Measurements from ENCODE around the gene DRAP1. TPM values are rescaled to one million over a fixed set of nuclear protein-coding genes. Genes with fewer than 3 reads are reported as not detected.

DRAP1 gene
- total RNA-seq, 4 donors from 2014 or later, result 64.5 to 134 (median 93.3) TPM

DNA sequence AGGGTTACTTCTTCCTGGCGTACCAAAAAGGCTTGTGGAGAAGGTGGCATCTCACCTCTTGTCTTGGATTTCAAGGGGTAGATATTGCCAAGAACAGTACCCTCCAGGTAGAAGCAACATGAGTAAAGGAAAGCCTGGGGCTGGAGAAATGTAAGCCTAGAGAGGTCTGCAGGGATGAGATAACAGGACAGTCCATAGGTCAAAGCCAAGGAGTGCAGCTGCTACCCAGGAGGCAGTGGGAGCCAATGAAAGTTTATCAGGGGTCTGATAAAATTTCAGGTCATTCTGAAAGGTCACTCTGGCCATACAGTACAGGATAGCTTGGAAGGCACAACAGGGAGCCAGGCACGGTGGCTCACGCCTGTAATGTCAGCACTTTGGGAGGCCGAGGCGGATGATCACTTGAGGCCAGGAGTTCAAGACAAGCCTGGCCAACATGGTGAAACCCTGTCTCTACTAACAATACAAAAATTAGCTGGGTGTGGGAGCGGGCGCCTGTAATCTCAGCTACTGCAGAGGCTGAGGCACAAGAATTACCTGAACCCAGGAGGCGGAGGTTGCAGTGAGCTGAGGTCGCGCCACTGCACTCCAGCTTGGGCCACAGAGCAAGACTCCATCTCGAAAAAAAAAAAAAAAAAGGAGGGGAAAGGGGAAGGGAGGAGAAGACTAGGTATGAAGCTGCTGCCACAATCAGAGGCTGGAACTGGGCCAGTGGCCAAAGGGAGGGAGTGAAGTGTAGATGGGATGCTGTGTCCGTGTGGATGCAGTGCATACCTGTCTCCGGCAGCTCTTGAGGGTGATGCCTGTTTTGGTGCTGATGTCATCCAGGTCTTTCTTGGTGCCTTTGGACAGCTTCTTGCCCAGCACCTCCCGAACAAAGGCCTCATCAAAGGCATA, 32.2 kb upstream of the DRAP1 start:
- Histone ChIP-seq H3K4me1 (peaks cover 0 to 55% (median 32%) of the 10 kb centered on the region in 4 donors), H3K27ac (peak overlapping the region in 3 of 4 donors; percentile 92 to 99 (median 98)), H3K36me3 (peaks cover 0 to 49% (median 0%) of the 10 kb centered on the region in 3 donors), H3K4me3 (peak overlapping the region in 2 of 4 donors; percentile 67 to 93), H3K27me3 (no peaks in the 10 kb centered on the region), H3K9me3 (no peaks in the 10 kb centered on the region)
- 76 to 77% methylated on average over 14 of the region's 14 CpGs for WGBS, 2 donors
- no peak for DNase-seq (ENCODE audit: low spot score in 2 of 2)
- no peak for TF ChIP-seq POLR2A (IDR thresholded peaks at IDR 0.05)
- no peak for TF ChIP-seq CTCF (IDR thresholded peaks at IDR 0.05)
- TF ChIP-seq EP300 (IDR thresholded peaks at IDR 0.05), result no peak

DNA sequence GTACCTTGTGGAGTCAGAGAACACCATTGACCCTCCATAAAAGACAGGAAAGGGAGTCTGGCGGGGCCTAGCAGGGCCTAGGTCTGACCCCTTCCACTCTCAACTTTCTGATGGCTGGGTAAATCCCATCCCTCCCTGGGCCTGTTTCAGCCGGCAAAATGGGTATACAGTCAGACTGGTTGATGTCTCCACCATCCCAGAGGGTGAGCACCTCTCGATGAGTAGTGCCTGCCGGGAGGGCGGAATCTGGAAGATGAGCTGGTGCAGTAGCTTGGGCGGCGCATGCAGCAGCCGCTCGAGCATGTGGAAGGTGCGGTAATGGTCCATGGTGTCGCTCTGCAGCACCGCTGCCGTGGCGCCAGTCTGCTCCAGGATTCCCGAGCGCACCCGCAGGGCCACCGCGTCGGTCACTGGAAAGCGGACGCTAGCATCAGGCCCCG, 31.5 kb upstream of the DRAP1 start:
- Histone ChIP-seq H3K27me3 (no peaks in the 10 kb centered on the region), H3K4me1 (peaks cover 0 to 61% (median 38%) of the 10 kb centered on the region in 4 donors), H3K4me3 (peak overlapping the region; percentile 56 to 93 (median 74)), H3K9me3 (no peaks in the 10 kb centered on the region), H3K27ac (peak overlapping the region; percentile 92 to 99 (median 95)), H3K36me3 (peaks cover 0 to 42% (median 0%) of the 10 kb centered on the region in 3 donors)
- DNase-seq (ENCODE audit: low spot score in 2 of 2), result no peak
- TF ChIP-seq EP300 (IDR thresholded peaks at IDR 0.05) (no peak), POLR2A (IDR thresholded peaks at IDR 0.05) (no peak), CTCF (IDR thresholded peaks at IDR 0.05) (no peak)
- whole genome bisulfite sequencing, 2 donors, result 0 to 2% methylated on average over 23 of the region's 23 CpGs

- peak within 1 kb of the TSS; percentile 92 to 99 (median 95) for H3K27ac ChIP-seq
- TF ChIP-seq EP300 (IDR thresholded peaks at IDR 0.05) (peak; percentile 91 to 95), POLR2A (IDR thresholded peaks at IDR 0.05) (peak; percentile 89 to 93), CTCF (IDR thresholded peaks at IDR 0.05) (peak; percentile 79 to 99 (median 98))
- 0 to 1% methylated on average over 31 to 52 of the region's 57 CpGs for WGBS, 2 donors
- DNase-seq (ENCODE audit: low spot score in 2 of 2), result peak; percentile 94 to 96
- no peaks in the 10 kb centered on the region for H3K9me3 ChIP-seq
- H3K4me3 ChIP-seq, result peak within 1 kb of the TSS; percentile 56 to 93 (median 74)
- peaks cover 0 to 67% (median 43%) of the 10 kb centered on the region in 4 donors for H3K4me1 ChIP-seq
- H3K27me3 ChIP-seq, result no peaks in the 10 kb centered on the region
- H3K36me3 ChIP-seq, result peaks cover 0 to 37% (median 0%) of the 10 kb centered on the region in 3 donors
Observed at GRCh38 chr11:65888163-65888814, 30.9 kb upstream of the DRAP1 start, which contains the start of gene FIBP. Gene FIBP (minus strand): TSS chr11:65888471. CDS start chr11:65888418, 53 bp downstream.

DNA sequence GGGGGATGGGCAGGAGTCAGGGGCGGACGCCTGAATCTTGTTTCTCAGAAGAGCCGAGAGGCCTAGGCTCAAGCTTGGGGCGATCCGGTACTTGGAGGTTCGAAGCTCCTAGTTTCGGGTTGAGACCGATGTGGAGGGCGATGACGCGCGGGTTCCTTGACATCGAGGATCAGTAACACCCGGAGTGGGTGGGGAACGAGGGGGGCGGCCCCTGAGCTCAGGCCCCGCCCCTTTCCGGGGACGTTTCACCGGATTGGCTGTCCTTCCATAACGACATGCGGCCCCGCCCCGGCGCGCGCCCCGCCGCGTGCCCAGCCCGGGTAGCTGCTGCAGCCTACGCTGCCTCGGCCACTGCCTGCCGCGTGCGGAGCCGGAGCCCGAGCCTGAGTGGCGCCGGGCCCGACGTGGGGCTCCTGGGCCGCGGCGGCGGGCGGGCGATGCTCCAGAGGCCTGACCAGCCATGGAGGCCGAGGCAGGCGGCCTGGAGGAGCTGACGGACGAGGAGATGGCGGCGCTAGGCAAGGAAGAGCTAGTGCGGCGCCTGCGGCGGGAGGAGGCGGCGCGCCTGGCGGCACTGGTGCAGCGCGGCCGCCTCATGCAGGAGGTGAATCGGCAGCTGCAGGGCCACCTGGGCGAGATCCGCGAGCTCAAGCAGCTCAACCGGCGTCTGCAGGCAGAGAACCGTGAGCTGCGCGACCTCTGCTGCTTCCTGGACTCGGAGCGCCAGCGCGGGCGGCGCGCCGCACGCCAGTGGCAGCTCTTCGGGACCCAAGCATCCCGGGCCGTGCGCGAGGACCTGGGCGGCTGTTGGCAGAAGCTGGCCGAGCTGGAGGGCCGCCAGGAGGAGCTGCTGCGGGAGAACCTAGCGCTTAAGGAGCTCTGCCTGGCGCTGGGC, 28.7 kb upstream of the DRAP1 start, which contains the start of gene CCDC85B:
TSS of gene CCDC85B (plus strand) at position 350 of the 895 bp plus-strand sequence. CDS start at position 461, 111 bp downstream.
- peaks cover 0 to 19% (median 0%) of the 10 kb centered on the region in 3 donors for H3K36me3 ChIP-seq
- H3K4me3 ChIP-seq, result peak within 1 kb of the TSS; percentile 80 to 93 (median 91)
- peak; percentile 98 to 99 for DNase-seq (ENCODE audit: low spot score in 2 of 2)
- no peaks in the 10 kb centered on the region for H3K9me3 ChIP-seq
- peak within 1 kb of the TSS; percentile 92 to 99 (median 95) for H3K27ac ChIP-seq
- no peaks in the 10 kb centered on the region for H3K27me3 ChIP-seq
- TF ChIP-seq POLR2A (IDR thresholded peaks at IDR 0.05), result peak; percentile 87 to 98
- peak; percentile 64 to 96 for TF ChIP-seq EP300 (IDR thresholded peaks at IDR 0.05)
- TF ChIP-seq CTCF (IDR thresholded peaks at IDR 0.05), result peak in 2 of 5 experiments; percentile 55 to 72
- peaks cover 0 to 70% (median 44%) of the 10 kb centered on the region in 4 donors for H3K4me1 ChIP-seq
- WGBS, 2 donors, result 0 to 1% methylated on average over 37 to 48 of the region's 94 CpGs
